DMS53 (cell line): ENCODE results near the gene KHDC1L.
"Not testable (repeated sequence)": the region's sequence is repeated elsewhere in the genome, so short reads cannot be mapped to it uniquely, and the experiment has no call there.

Experiments used
- DNase-seq: peaks from one replicate; lab custom pipeline; 2025; lab: John Stamatoyannopoulos, UW

The KHDC1L gene

GRCh38 chr6:73204252-73204651 is 21.0 kb downstream of the KHDC1L start:
- no peak for DNase-seq

- no peak for DNase-seq
These were observed 22.2 kb downstream of the KHDC1L start for GRCh38 chr6:73203098-73203497.

GRCh38 chr6:73200735-73201134 is 24.6 kb downstream of the KHDC1L start:
- DNase-seq, result no peak

- DNase-seq, result no peak
These were observed 25.0 kb downstream of the KHDC1L start for GRCh38 chr6:73200247-73200646.

- DNase-seq, result no peak
These were observed 30.6 kb downstream of the KHDC1L start for GRCh38 chr6:73194744-73195143.

- DNase-seq, result not testable (repeated sequence)
These were observed 32.0 kb downstream of the KHDC1L start for GRCh38 chr6:73193302-73193701.

- DNase-seq, result no peak
These were observed 43.2 kb downstream of the KHDC1L start for GRCh38 chr6:73182021-73182607.

- peak; percentile 88 for DNase-seq
These were observed 44.3 kb downstream of the KHDC1L start for GRCh38 chr6:73180763-73181619.

- DNase-seq, result peak; percentile 47
These were observed 45.1 kb downstream of the KHDC1L start for GRCh38 chr6:73180076-73180738.

GRCh38 chr6:73177221-73177944 is 47.9 kb downstream of the KHDC1L start:
- DNase-seq, result no peak

GRCh38 chr6:73176057-73176456 is 49.2 kb downstream of the KHDC1L start:
- no peak for DNase-seq

- DNase-seq, result no peak
These were observed 50.6 kb downstream of the KHDC1L start for GRCh38 chr6:73174646-73175045.
